H1 (cell line): ENCODE results near the gene GABRR2. TPM values are rescaled to one million over a fixed set of nuclear protein-coding genes. Genes with fewer than 3 reads are reported as not detected.

Experiments
- CTCF ChIA-PET: fragments of 300-600 bp; sonication (Branson Sonifier 250); formaldehyde crosslinking; loops from one replicate; lab custom pipeline; 2021; ENCODE audit not compliant: partially characterized antibody; lab: Charles Lee
- POLR2A ChIA-PET: fragments of 300-600 bp; sonication (Branson Sonifier 250); formaldehyde crosslinking; loops from one replicate; lab custom pipeline; 2021; ENCODE audit warnings: inconsistent platforms; ENCODE audit not compliant: partially characterized antibody; lab: Charles Lee
- DNase-seq, 2 experiments: peaks; one replicate each; pipeline versions ENCODE4 v3.0.0 to v3.0.0-alpha.2; 2010 to 2022; ENCODE audit warnings: low spot score in 2 of 2, low read depth in 1 of 2, mixed read lengths in 1 of 2
- FAIRE-seq: peaks from 2 replicates; lab custom pipeline; 2011; peaks lifted over from hg19 to GRCh38; lab: Jason Lieb, UNC
- H2AFZ ChIP-seq: 2 replicates; pipeline ENCODE4 v1.8.1; 2012; ENCODE audit warnings: low read length, inconsistent platforms
- H2AK5ac ChIP-seq: 2 replicates; pipeline ENCODE4 v1.6.1; 2013; ENCODE audit warnings: low read depth, low read length
- H2BK120ac ChIP-seq: replicated peaks from 2 replicates; pipeline ENCODE3; 2013; ENCODE audit warnings: low read depth, low read length, inconsistent platforms
- H2BK12ac ChIP-seq: 2 replicates; pipeline ENCODE4 v1.6.1; 2013; ENCODE audit warnings: low read depth, low read length
- H2BK15ac ChIP-seq: 2 replicates; pipeline ENCODE4 v1.6.1; 2013; ENCODE audit warnings: low read length
- H2BK20ac ChIP-seq: 2 replicates; pipeline ENCODE4 v1.6.1; 2013; ENCODE audit warnings: low read length
- H2BK5ac ChIP-seq: 2 replicates; pipeline ENCODE4 v1.6.1; 2013; ENCODE audit warnings: low read depth, low read length
- H3K14ac ChIP-seq: 2 replicates; pipeline ENCODE4 v1.6.1; 2013; ENCODE audit warnings: inconsistent platforms; ENCODE audit not compliant: insufficient read length
- H3K18ac ChIP-seq: 2 replicates; pipeline ENCODE4 v1.6.1; 2013; ENCODE audit warnings: low read length; ENCODE audit errors: extremely low read depth
- H3K23ac ChIP-seq: 2 replicates; pipeline ENCODE4 v1.6.1; 2013; ENCODE audit warnings: inconsistent platforms; ENCODE audit not compliant: insufficient read length
- H3K23me2 ChIP-seq: 2 replicates; pipeline ENCODE4 v1.6.1; 2013; ENCODE audit warnings: low read depth, low read length
- H3K27ac ChIP-seq: 2 replicates; pipeline ENCODE4 v1.6.1; 2011; ENCODE audit warnings: low read depth, low read length, inconsistent platforms
- H3K27me3 ChIP-seq, 4 experiments: replicated peaks in 1 of 4; 1 replicate in 1 of 4; 2 replicates in 3 of 4; pipeline versions ENCODE4 v1.6.1 to v1.8.1; 2011 to 2013; ENCODE audit warnings: low read length in 3 of 4, mild to moderate bottlenecking in 3 of 4, inconsistent platforms in 2 of 4, mixed read lengths in 2 of 4, moderate library complexity in 1 of 4; ENCODE audit not compliant: control insufficient read depth in 3 of 4, insufficient read depth in 3 of 4; ENCODE audit errors: extremely low read depth in 1 of 4
- H3K36me3 ChIP-seq, 4 experiments: 2 replicates each; pipeline versions ENCODE4 v1.6.1 to v1.8.1; 2011 to 2013; ENCODE audit warnings: mild to moderate bottlenecking in 4 of 4, low read length in 3 of 4, moderate library complexity in 2 of 4, control low read depth in 1 of 4, inconsistent platforms in 1 of 4; ENCODE audit not compliant: insufficient read depth in 4 of 4, control insufficient read depth in 2 of 4
- H3K4ac ChIP-seq: replicated peaks from 2 replicates; pipeline ENCODE3; 2013; ENCODE audit warnings: low read length, low read depth, mixed read lengths, inconsistent platforms; ENCODE audit not compliant: insufficient read length
- H3K4me1 ChIP-seq, 4 experiments: replicated peaks in 1 of 4; 1 replicate in 1 of 4; 2 replicates in 3 of 4; pipeline versions ENCODE4 v1.6.1 to v1.8.1; 2011 to 2013; ENCODE audit warnings: low read length in 3 of 4, inconsistent platforms in 2 of 4, mixed read lengths in 1 of 4; ENCODE audit not compliant: insufficient read depth in 4 of 4, control insufficient read depth in 3 of 4
- H3K4me2 ChIP-seq, 2 experiments: 2 replicates each; pipeline versions ENCODE4 v1.6.1 to v1.8.1; 2011 to 2013; ENCODE audit warnings: low read depth in 2 of 2, low read length in 2 of 2, control low read depth in 1 of 2, inconsistent platforms in 1 of 2, mild to moderate bottlenecking in 1 of 2; ENCODE audit not compliant: insufficient read depth in 1 of 2
- H3K4me3 ChIP-seq, 4 experiments: fragments of 200-600, 300-600 bp in 1 of 4; sonication (generic), shearing (Covaris generic), sonication (Bioruptor Twin) in 1 of 4; 2 replicates each; pipeline versions ENCODE4 v1.5.1 to v1.8.1; 2011 to 2016; ENCODE audit warnings: low read length in 4 of 4, low read depth in 3 of 4, control low read depth in 2 of 4, inconsistent platforms in 2 of 4, mild to moderate bottlenecking in 2 of 4, mixed read lengths in 1 of 4, moderate library complexity in 1 of 4; ENCODE audit not compliant: insufficient read depth in 2 of 4; ENCODE audit errors: extremely low read depth in 1 of 4
- H3K56ac ChIP-seq: replicated peaks from 2 replicates; pipeline ENCODE3; 2013; ENCODE audit warnings: low read depth, mild to moderate bottlenecking, mixed read lengths, low read length, inconsistent platforms; ENCODE audit not compliant: insufficient read length
- H3K79me1 ChIP-seq: 2 replicates; pipeline ENCODE4 v1.6.1; 2013; ENCODE audit warnings: low read depth, low read length, control low read depth
- H3K79me2 ChIP-seq, 2 experiments: 2 replicates each; pipeline versions ENCODE4 v1.6.1 to v1.8.1; 2012 to 2013; ENCODE audit warnings: low read length in 2 of 2, mild to moderate bottlenecking in 2 of 2, inconsistent platforms in 1 of 2; ENCODE audit not compliant: insufficient read depth in 2 of 2, control insufficient read depth in 1 of 2
- H3K9ac ChIP-seq, 4 experiments: replicated peaks in 1 of 4; 1 replicate in 1 of 4; 2 replicates in 3 of 4; pipeline versions ENCODE4 v1.6.1 to v1.8.1; 2011 to 2013; ENCODE audit warnings: low read depth in 3 of 4, low read length in 3 of 4, control low read depth in 2 of 4, mild to moderate bottlenecking in 2 of 4, moderate library complexity in 2 of 4, inconsistent platforms in 1 of 4; ENCODE audit errors: extremely low read depth in 1 of 4
- H3K9me3 ChIP-seq, 2 experiments: 2 replicates each; pipeline versions ENCODE4 v1.6.1 to v1.8.1; 2012 to 2013; ENCODE audit warnings: mild to moderate bottlenecking in 2 of 2, moderate library complexity in 2 of 2, control low read depth in 1 of 2, inconsistent platforms in 1 of 2, low read depth in 1 of 2, low read length in 1 of 2, mixed read lengths in 1 of 2; ENCODE audit not compliant: insufficient read depth in 2 of 2
- H4K20me1 ChIP-seq, 2 experiments: replicated peaks in 1 of 2; 2 replicates each; pipeline versions ENCODE3 to v1.8.1; 2011 to 2013; ENCODE audit warnings: inconsistent platforms in 2 of 2, low read length in 2 of 2, mild to moderate bottlenecking in 1 of 2; ENCODE audit not compliant: insufficient read depth in 2 of 2, control insufficient read depth in 1 of 2
- H4K5ac ChIP-seq: 2 replicates; pipeline ENCODE4 v1.6.1; 2013; ENCODE audit warnings: low read length, low read depth, mixed read lengths, inconsistent platforms; ENCODE audit not compliant: insufficient read length
- H4K8ac ChIP-seq: 2 replicates; pipeline ENCODE4 v1.8.0; 2013; ENCODE audit warnings: mild to moderate bottlenecking, moderate library complexity, low read length, inconsistent platforms; ENCODE audit not compliant: insufficient read depth; ENCODE audit errors: extremely low read depth
- H4K91ac ChIP-seq: replicated peaks from 2 replicates; pipeline ENCODE3; 2013; ENCODE audit warnings: low read length, mixed read lengths, inconsistent platforms; ENCODE audit not compliant: insufficient read length
- CREB1 ChIP-seq: IDR thresholded peaks from 2 replicates; pipeline ENCODE4 v1.6.1; 2012; ENCODE audit warnings: inconsistent platforms
- CTBP2 ChIP-seq: IDR thresholded peaks from 2 replicates; pipeline ENCODE4 v1.7.0; 2011; ENCODE audit warnings: borderline replicate concordance, mild to moderate bottlenecking, moderate library complexity, mixed read lengths, low read length; ENCODE audit not compliant: insufficient read depth, insufficient read length
- GABPA ChIP-seq: IDR thresholded peaks from 2 replicates; pipeline ENCODE4 v1.6.1; 2011; ENCODE audit warnings: mild to moderate bottlenecking, low read length, moderate library complexity, borderline replicate concordance; ENCODE audit not compliant: insufficient read depth
- HDAC2 ChIP-seq, 2 experiments: fragments of 300-600 bp in 1 of 2; sonication (generic) in 1 of 2; IDR thresholded peaks; 2 replicates each; pipeline ENCODE4 v1.6.1; 2011 to 2012; ENCODE audit warnings: low read depth in 2 of 2, low read length in 2 of 2, mild to moderate bottlenecking in 2 of 2, moderate library complexity in 2 of 2, borderline replicate concordance in 1 of 2, inconsistent platforms in 1 of 2
- JUN ChIP-seq: IDR thresholded peaks from 2 replicates; pipeline ENCODE4 v1.6.1; 2011; ENCODE audit warnings: low read depth, mild to moderate bottlenecking, improper control_type of control experiment, low read length
- POLR2AphosphoS5 ChIP-seq: IDR thresholded peaks from 2 replicates; pipeline ENCODE4 v1.6.1; 2011; ENCODE audit warnings: low read depth, low read length
- RFX5 ChIP-seq: IDR thresholded peaks from 2 replicates; pipeline ENCODE4 v1.6.1; 2011; ENCODE audit warnings: low read depth, low read length, improper control_type of control experiment, borderline replicate concordance
- RNF2 ChIP-seq: fragments of 200-900, 300-1000 bp; sonication (generic); IDR thresholded peaks from 2 replicates; pipeline ENCODE4 v1.7.1; 2016; ENCODE audit warnings: borderline replicate concordance, low read depth, mild to moderate bottlenecking, antibody characterized with exemption, low read length; ENCODE audit not compliant: poor library complexity, severe bottlenecking; ENCODE audit errors: missing control alignments
- SAP30 ChIP-seq: fragments of 300-600 bp; sonication (generic); IDR thresholded peaks from 2 replicates; pipeline ENCODE4 v1.7.1; 2012; ENCODE audit warnings: low read length, moderate library complexity, mild to moderate bottlenecking, inconsistent platforms; ENCODE audit not compliant: insufficient read depth, insufficient replicate concordance
- SP4 ChIP-seq: IDR thresholded peaks from 2 replicates; pipeline ENCODE4 v1.6.1; 2012; ENCODE audit warnings: low read length, inconsistent platforms
- TAF1 ChIP-seq: IDR thresholded peaks from 2 replicates; pipeline ENCODE4 v1.6.1; 2011; ENCODE audit warnings: mild to moderate bottlenecking, low read depth, low read length
- WGBS, 2 experiments: shearing (Covaris generic) in 1 of 2; methylation state at CpG; one replicate each; pipeline versions ENCODE4 v1.1.6 to v1.1.7; 2013 to 2015; ENCODE audit warnings: low lambda C conversion rate in 2 of 2, mixed read lengths in 2 of 2, inconsistent platforms in 1 of 2, low coverage in 1 of 2, missing lambda C conversion rate in 1 of 2; ENCODE audit not compliant: insufficient replicate concordance in 2 of 2, insufficient coverage in 1 of 2, insufficient read length in 1 of 2; ENCODE audit errors: extremely low coverage in 1 of 2, missing lambda C conversion rate in 1 of 2; 5-methylcytosine and 5-hydroxymethylcytosine counted together
- polyA plus RNA-seq, 7 experiments: library from polyadenylated mRNA; depleted of rRNA in 3 of 7; stranded (reverse) in 5 of 7; unstranded in 2 of 7; fragments of >200 nt in 5 of 7; fragments of 200-250 nt in 2 of 7; gene quantifications; 1 replicate in 5 of 7; 2 replicates in 1 of 7; 4 replicates in 1 of 7; pipeline versions ENCODE4 v1.2.1 to v1.2.3, GENCODE V29; 2011 to 2013; ENCODE audit warnings: missing spikeins in 2 of 7, mixed read lengths in 2 of 7
- total RNA-seq: library from RNA; stranded (reverse); fragmentation: NEBNext Ultra II Directional; extraction: Animal tissue kit (Norgen Biotek cat#: 25700); gene quantifications from 2 replicates; pipeline ENCODE4 v1.2.1, GENCODE V29; 2021

The GABRR2 gene
- total and polyA plus RNA-seq, 2 of the 8 experiments (the other 6 are each of a cell fraction or from before 2014, with no cell fraction given): not detected

DNA sequence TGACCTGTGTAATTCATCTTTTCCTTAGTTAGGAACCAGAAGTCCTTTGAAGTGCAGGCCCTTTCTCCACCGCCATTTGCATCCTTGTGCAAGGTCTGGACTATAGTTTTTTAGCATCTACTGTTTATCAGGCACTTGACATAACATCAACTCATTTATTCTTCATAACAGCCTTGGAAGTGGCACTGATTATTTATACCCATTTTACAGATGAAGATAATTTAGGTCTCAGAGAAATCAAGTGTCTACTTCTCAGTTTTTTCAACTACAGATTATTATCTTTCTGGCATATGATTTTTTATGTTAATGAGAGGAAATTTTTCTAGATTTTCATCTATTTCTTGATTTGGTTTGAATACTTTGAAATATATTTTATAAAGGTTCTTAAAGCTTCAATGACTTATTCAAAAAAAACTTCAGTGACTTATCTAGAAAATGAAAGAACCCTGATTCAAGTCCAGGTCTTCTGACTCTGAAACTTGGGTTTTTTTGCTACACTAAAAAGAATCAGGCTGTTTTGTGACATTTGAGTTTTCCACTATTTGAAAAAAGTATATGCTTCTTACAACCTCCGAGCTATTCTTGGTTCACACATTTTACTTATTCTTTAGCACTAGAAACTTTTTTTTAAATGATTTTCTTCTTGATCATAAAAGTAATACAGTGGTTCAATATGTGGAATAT lies 40.6 kb upstream of the GABRR2 start:
- ChIA-PET POLR2A (interaction anchor here (0.8 to 2.3 kb wide), 2 partner anchors 10 to 1664 kb away, joined by 3 to 6 read pairs; no protein-coding TSS in a partner anchor), CTCF (interaction anchor here (0.8 to 15.3 kb wide), 7 partner anchors 10 to 255 kb away, joined by 3 to 130 read pairs (median 5); no protein-coding TSS in a partner anchor)
- H2AFZ ChIP-seq: no peak overlapping the region
- H2BK15ac ChIP-seq: no peak overlapping the region
- H2AK5ac ChIP-seq: no peak overlapping the region
- peaks cover 3% of the 10 kb centered on the region; the same call in 1 of the 2 replicates for H3K23me2 ChIP-seq
- H3K9me3 ChIP-seq: no peaks in the 10 kb centered on the region
- H3K79me1 ChIP-seq: no peaks in the 10 kb centered on the region
- no peaks in the 10 kb centered on the region for H4K20me1 ChIP-seq
- no peak overlapping the region for H4K5ac ChIP-seq
- no peak for FAIRE-seq
- H2BK12ac ChIP-seq: no peak overlapping the region
- no peak for DNase-seq
- no peak overlapping the region for H4K91ac ChIP-seq
- no peak overlapping the region for H3K4me3 ChIP-seq
- H3K36me3 ChIP-seq: no peaks in the 10 kb centered on the region
- H3K56ac ChIP-seq: no peak overlapping the region
- H3K27ac ChIP-seq: no peak overlapping the region
- no peak overlapping the region for H2BK120ac ChIP-seq
- WGBS, 2 experiments: 91% methylated on average over 2 of the region's 2 CpGs; no CpG with 5 or more reads in 1 of the 2 experiments
- H3K18ac ChIP-seq: no peak overlapping the region
- H3K23ac ChIP-seq: no peak overlapping the region
- no peak overlapping the region for H3K4me2 ChIP-seq
- H3K4me1 ChIP-seq: peaks cover 0 to 4% (median 0%) of the 10 kb centered on the region in 4 experiments; a peak in 1 of 7 replicates
- H3K4ac ChIP-seq: no peak overlapping the region
- H2BK5ac ChIP-seq: no peak overlapping the region
- H2BK20ac ChIP-seq: no peak overlapping the region
- H4K8ac ChIP-seq: no peak overlapping the region
- H3K79me2 ChIP-seq: no peaks in the 10 kb centered on the region
- H3K27me3 ChIP-seq: no peaks in the 10 kb centered on the region; a peak in 2 of 7 replicates
- no peak overlapping the region for H3K14ac ChIP-seq
- H3K9ac ChIP-seq: no peak overlapping the region
- TF ChIP-seq RNF2 (no peak), CREB1 (no peak), JUN (no peak), RFX5 (no peak), HDAC2 (IDR thresholded peaks at IDR 0.05; ENCODE audit: borderline replicate concordance in 1 of 2, low read depth in 2 of 2, low read length in 2 of 2) (no peak), SAP30 (no peak), GABPA (no peak), SP4 (no peak), TAF1 (no peak), POLR2AphosphoS5 (no peak), CTBP2 (no peak)
